Astrocyte (in vitro differentiated cells and primary cell): ENCODE results near the gene ATIC. TPM values are rescaled to one million over a fixed set of nuclear protein-coding genes. Genes with fewer than 3 reads are reported as not detected.

ENCODE experiments used
- DNase-seq: peaks from one replicate; pipeline ENCODE4 v3.0.0-alpha.2; 2010; ENCODE audit warnings: low read depth
- FAIRE-seq: peaks from 2 replicates; lab custom pipeline; 2011; peaks lifted over from hg19 to GRCh38; lab: Jason Lieb, UNC
- H2AFZ ChIP-seq: 2 replicates; pipeline ENCODE4 v1.6.0; 2012; ENCODE audit warnings: low read depth, low read length, inconsistent platforms
- H3K27ac ChIP-seq: 2 replicates; pipeline ENCODE4 v1.5.1; 2011; ENCODE audit warnings: low read depth, low read length, inconsistent platforms
- H3K27me3 ChIP-seq: 2 replicates; pipeline ENCODE4 v1.6.0; 2011; ENCODE audit warnings: low read length, inconsistent platforms; ENCODE audit not compliant: insufficient read depth
- H3K36me3 ChIP-seq: 2 replicates; pipeline ENCODE4 v1.5.1; 2011; ENCODE audit warnings: low read length, inconsistent platforms; ENCODE audit not compliant: insufficient read depth
- H3K4me1 ChIP-seq: 2 replicates; pipeline ENCODE4 v1.5.1; 2011; ENCODE audit warnings: low read length, inconsistent platforms; ENCODE audit not compliant: insufficient read depth
- H3K4me2 ChIP-seq: 2 replicates; pipeline ENCODE4 v1.6.0; 2012; ENCODE audit warnings: low read length, inconsistent platforms
- H3K4me3 ChIP-seq: 2 replicates; pipeline ENCODE4 v1.5.1; 2011; ENCODE audit warnings: low read depth, mild to moderate bottlenecking, low read length, inconsistent platforms; ENCODE audit not compliant: insufficient read depth
- H3K79me2 ChIP-seq: 2 replicates; pipeline ENCODE4 v1.6.0; 2012; ENCODE audit warnings: mild to moderate bottlenecking, low read length, inconsistent platforms; ENCODE audit not compliant: insufficient read depth
- H3K9ac ChIP-seq: 2 replicates; pipeline ENCODE4 v1.6.0; 2012; ENCODE audit warnings: mild to moderate bottlenecking, low read length, inconsistent platforms
- H3K9me3 ChIP-seq: 2 replicates; pipeline ENCODE4 v1.5.1; 2012; ENCODE audit warnings: low read depth, mild to moderate bottlenecking, low read length, inconsistent platforms; ENCODE audit not compliant: insufficient read depth
- H4K20me1 ChIP-seq: 2 replicates; pipeline ENCODE4 v1.6.0; 2012; ENCODE audit warnings: low read length, inconsistent platforms; ENCODE audit not compliant: insufficient read depth
- H3K27ac Mint-ChIP-seq: one replicate; pipeline ENCODE4 v1.8.0; 2021; ENCODE audit warnings: mild to moderate bottlenecking, mixed read lengths; ENCODE audit not compliant: unreplicated experiment
- H3K27me3 Mint-ChIP-seq: one replicate; pipeline ENCODE4 v1.8.0; 2021; ENCODE audit warnings: low read depth, mixed read lengths; ENCODE audit not compliant: unreplicated experiment
- H3K36me3 Mint-ChIP-seq: one replicate; pipeline ENCODE4 v1.8.0; 2021; ENCODE audit warnings: low read depth, mixed read lengths; ENCODE audit not compliant: unreplicated experiment
- H3K4me1 Mint-ChIP-seq: one replicate; pipeline ENCODE4 v1.8.0; 2021; ENCODE audit warnings: low read depth, mixed read lengths; ENCODE audit not compliant: unreplicated experiment
- H3K4me3 Mint-ChIP-seq: one replicate; pipeline ENCODE4 v1.8.0; 2021; ENCODE audit warnings: mild to moderate bottlenecking, moderate library complexity, mixed read lengths; ENCODE audit not compliant: unreplicated experiment
- H3K9me3 Mint-ChIP-seq: one replicate; pipeline ENCODE4 v1.8.0; 2021; ENCODE audit warnings: mild to moderate bottlenecking, mixed read lengths; ENCODE audit not compliant: unreplicated experiment
- CTCF ChIP-seq: IDR thresholded peaks from 2 replicates; pipeline ENCODE4 v1.5.1; 2011; ENCODE audit warnings: low read depth, mild to moderate bottlenecking, inconsistent platforms, low read length, moderate library complexity; ENCODE audit not compliant: insufficient read depth
- EZH2 ChIP-seq: IDR thresholded peaks from 2 replicates; pipeline ENCODE4 v1.6.1; 2012; ENCODE audit warnings: mild to moderate bottlenecking, low read length, inconsistent platforms; ENCODE audit not compliant: insufficient read depth
- total RNA-seq: library from RNA; stranded (reverse); gene quantifications from 2 replicates; pipeline ENCODE4 v1.2.1, GENCODE V29; 2021

The ATIC gene
- total RNA-seq, 1 donor from 2014 or later: 61.1 TPM

DNA sequence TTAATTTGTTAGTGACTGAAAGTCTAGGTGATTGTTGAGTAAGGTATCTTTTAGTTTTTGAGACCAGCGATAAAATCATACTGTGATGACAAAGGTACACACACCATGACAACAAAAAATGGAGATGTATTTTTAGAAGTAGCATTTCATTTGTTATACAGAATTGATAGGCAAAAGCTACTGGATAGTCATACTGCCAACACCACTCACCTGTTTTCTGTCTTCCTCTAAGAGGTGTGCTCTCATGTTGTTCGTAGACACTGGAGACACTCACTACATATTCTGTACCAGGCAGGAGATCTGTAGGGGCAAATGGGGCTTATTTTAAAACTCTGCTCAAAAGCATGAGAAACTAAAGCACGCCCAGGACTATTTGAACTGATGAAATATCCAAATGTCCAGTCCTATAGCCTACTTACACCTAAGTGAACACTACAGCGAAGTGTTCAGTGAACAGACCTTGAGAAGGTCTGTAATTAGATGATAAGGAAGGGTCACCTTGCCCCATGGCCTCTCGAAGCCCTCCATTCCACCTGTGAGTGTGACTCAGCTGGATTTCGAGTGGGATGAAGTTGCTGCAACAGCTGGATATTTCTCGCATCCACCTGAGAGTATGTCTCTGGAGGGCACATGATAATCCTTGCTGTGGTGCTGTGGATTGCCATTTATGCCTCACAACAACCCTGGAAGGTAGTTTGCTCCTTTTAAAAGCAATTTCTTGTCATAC is 76.3 kb downstream of the ATIC start:
- H2AFZ ChIP-seq: no peak overlapping the region
- H3K36me3 ChIP-seq: peaks cover 85% of the 10 kb centered on the region
- H3K4me1 Mint-ChIP-seq: peaks cover 36% of the 10 kb centered on the region
- peaks cover 13% of the 10 kb centered on the region for H3K4me1 ChIP-seq
- H3K4me3 Mint-ChIP-seq: no peak overlapping the region
- H3K27ac ChIP-seq: peak overlapping the region; percentile 24
- TF ChIP-seq EZH2: no peak
- TF ChIP-seq CTCF: no peak
- H3K9ac ChIP-seq: peak overlapping the region; percentile 8
- H3K9me3 ChIP-seq: no peaks in the 10 kb centered on the region
- H3K4me3 ChIP-seq: no peak overlapping the region
- peak overlapping the region; percentile 1 for H3K4me2 ChIP-seq
- H3K36me3 Mint-ChIP-seq: peaks cover 22% of the 10 kb centered on the region
- peak; percentile 5 for FAIRE-seq
- H3K79me2 ChIP-seq: peaks cover 34% of the 10 kb centered on the region
- DNase-seq: no peak
- H3K9me3 Mint-ChIP-seq: no peaks in the 10 kb centered on the region
- H4K20me1 ChIP-seq: peaks cover 89% of the 10 kb centered on the region
- peak overlapping the region; percentile 48 for H3K27ac Mint-ChIP-seq
- no peaks in the 10 kb centered on the region for H3K27me3 ChIP-seq
- no peaks in the 10 kb centered on the region for H3K27me3 Mint-ChIP-seq

DNA sequence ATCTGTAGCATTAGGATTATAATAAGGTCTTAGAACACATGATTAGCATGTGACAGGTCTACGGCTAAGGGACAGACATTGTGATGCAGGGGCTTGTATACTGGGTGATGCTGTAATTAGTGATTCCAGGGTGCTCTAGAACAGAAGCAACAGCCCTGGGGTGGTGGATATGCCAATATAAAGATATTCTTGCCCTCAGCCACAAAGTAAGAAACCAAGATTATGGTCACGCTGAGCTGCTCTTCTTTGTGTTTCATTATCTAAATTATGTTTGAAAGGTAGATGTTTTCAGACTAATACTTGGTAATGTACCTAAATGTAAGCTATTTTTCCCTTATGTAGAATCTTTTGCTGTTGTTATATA is 78.7 kb downstream of the ATIC start:
- Histone ChIP-seq H3K9ac (no peak overlapping the region), H4K20me1 (peaks cover 92% of the 10 kb centered on the region), H3K27ac (no peak overlapping the region), H3K79me2 (peaks cover 41% of the 10 kb centered on the region), H3K27me3 (no peaks in the 10 kb centered on the region), H3K4me1 (peaks cover 15% of the 10 kb centered on the region), H2AFZ (no peak overlapping the region), H3K4me2 (peak overlapping the region; percentile 1), H3K9me3 (no peaks in the 10 kb centered on the region), H3K36me3 (peaks cover 87% of the 10 kb centered on the region), H3K4me3 (no peak overlapping the region)
- DNase-seq (no peak), FAIRE-seq (no peak)
- Mint-ChIP-seq H3K36me3 (peaks cover 24% of the 10 kb centered on the region), H3K4me3 (peak overlapping the region; percentile 62), H3K27ac (peak overlapping the region; percentile 92), H3K9me3 (no peaks in the 10 kb centered on the region), H3K27me3 (no peaks in the 10 kb centered on the region), H3K4me1 (peaks cover 32% of the 10 kb centered on the region)
- TF ChIP-seq CTCF (no peak), EZH2 (no peak)

- H4K20me1 ChIP-seq: peaks cover 96% of the 10 kb centered on the region
Measured at GRCh38 chr2:215391531-215391930, 79.7 kb downstream of the ATIC start.

More at GRCh38 chr2:215391531-215391930, 79.7 kb downstream of the ATIC start:
- Histone ChIP-seq H3K36me3 (peaks cover 93% of the 10 kb centered on the region), H3K4me3 (no peak overlapping the region), H3K27ac (peak overlapping the region; percentile 3), H2AFZ (no peak overlapping the region), H3K79me2 (peaks cover 42% of the 10 kb centered on the region), H3K27me3 (no peaks in the 10 kb centered on the region), H3K9ac (no peak overlapping the region), H3K4me1 (peaks cover 15% of the 10 kb centered on the region), H3K4me2 (no peak overlapping the region), H3K9me3 (no peaks in the 10 kb centered on the region)
- H3K27me3 Mint-ChIP-seq: no peaks in the 10 kb centered on the region
- no peaks in the 10 kb centered on the region for H3K9me3 Mint-ChIP-seq
- no peak for TF ChIP-seq EZH2
- TF ChIP-seq CTCF: no peak
- H3K4me1 Mint-ChIP-seq: peaks cover 32% of the 10 kb centered on the region
- peaks cover 21% of the 10 kb centered on the region for H3K36me3 Mint-ChIP-seq
- H3K4me3 Mint-ChIP-seq: no peak overlapping the region
- DNase-seq: no peak
- FAIRE-seq: no peak
- peak overlapping the region; percentile 90 for H3K27ac Mint-ChIP-seq
